OCI-LY1 (cell line): Measurements from ENCODE around the gene SHROOM3.
"Not testable (repeated sequence)": the region's sequence is repeated elsewhere in the genome, so short reads cannot be mapped to it uniquely, and the experiment has no call there.

ENCODE experiments used
- H2AFZ ChIP-seq: fragments of 200-600 bp; sonication (generic), shearing (Covaris generic); 2 replicates; pipeline ENCODE4 v1.6.0; 2014; ENCODE audit warnings: antibody characterized with exemption, mild to moderate bottlenecking, low read length
- H3F3A ChIP-seq: fragments of 200-600 bp; sonication (generic), shearing (Covaris generic); 2 replicates; pipeline ENCODE4 v1.6.0; 2014; ENCODE audit warnings: mild to moderate bottlenecking, antibody characterized with exemption, low read length, moderate library complexity; ENCODE audit not compliant: insufficient read depth
- H3K27ac ChIP-seq: fragments of 200-600 bp; sonication (generic); 2 replicates; pipeline ENCODE4 v1.5.1; 2014; ENCODE audit warnings: low read length, mixed run types, mild to moderate bottlenecking, low read depth; ENCODE audit not compliant: poor library complexity, severe bottlenecking
- H3K27me3 ChIP-seq: fragments of 200-600 bp; sonication (generic); 2 replicates; pipeline ENCODE4 v1.6.0; 2014; ENCODE audit warnings: antibody characterized with exemption, mild to moderate bottlenecking, low read length, moderate library complexity; ENCODE audit not compliant: insufficient read depth
- H3K36me3 ChIP-seq: fragments of 200-600 bp; sonication (generic); 2 replicates; pipeline ENCODE4 v1.6.1; 2014; ENCODE audit warnings: mild to moderate bottlenecking, antibody characterized with exemption, low read length, moderate library complexity, mixed read lengths; ENCODE audit not compliant: insufficient read depth
- H3K4me1 ChIP-seq: fragments of 200-600 bp; sonication (generic); 2 replicates; pipeline ENCODE4 v1.5.1; 2014; ENCODE audit warnings: mild to moderate bottlenecking, low read length, moderate library complexity; ENCODE audit not compliant: insufficient read depth, severe bottlenecking
- H3K4me2 ChIP-seq: fragments of 200-600 bp; sonication (generic), shearing (Covaris generic); 2 replicates; pipeline ENCODE4 v1.6.1; 2014; ENCODE audit warnings: low read length
- H3K4me3 ChIP-seq: fragments of 200-600 bp; sonication (generic); 2 replicates; pipeline ENCODE4 v1.5.1; 2014; ENCODE audit warnings: low read length, low read depth, mild to moderate bottlenecking, mixed read lengths; ENCODE audit not compliant: poor library complexity, severe bottlenecking
- H3K79me2 ChIP-seq: fragments of 200-600 bp; shearing (Covaris generic); 2 replicates; pipeline ENCODE4 v1.6.1; 2016; ENCODE audit warnings: mixed run types, low read length, mixed read lengths; ENCODE audit not compliant: insufficient read depth
- H3K9ac ChIP-seq: fragments of 200-600 bp; sonication (generic), shearing (Covaris generic); 2 replicates; pipeline ENCODE4 v1.6.1; 2014; ENCODE audit warnings: mild to moderate bottlenecking, low read length, mixed read lengths
- H3K9me2 ChIP-seq: fragments of 200-600 bp; sonication (generic), shearing (Covaris generic); 2 replicates; pipeline ENCODE4 v1.6.1; 2014; ENCODE audit warnings: low read depth, mild to moderate bottlenecking, low read length, mixed read lengths
- H3K9me3 ChIP-seq: fragments of 200-600 bp; shearing (Covaris generic); 2 replicates; pipeline ENCODE4 v1.6.1; 2014; ENCODE audit warnings: low read length, mixed read lengths
- H4K20me1 ChIP-seq: fragments of 200-600 bp; sonication (generic), shearing (Covaris generic); 2 replicates; pipeline ENCODE4 v1.6.0; 2016; ENCODE audit warnings: mild to moderate bottlenecking, low read length; ENCODE audit not compliant: insufficient read depth
- CTCF ChIP-seq: fragments of 200-600 bp; sonication (generic), shearing (Covaris generic); IDR thresholded peaks from 2 replicates; pipeline ENCODE4 v1.5.1; 2017; ENCODE audit warnings: mild to moderate bottlenecking, antibody characterized with exemption, low read length, moderate library complexity, mixed read lengths
- EZH2 ChIP-seq: fragments of 200-600 bp; sonication (generic), shearing (Covaris generic); IDR thresholded peaks from 2 replicates; pipeline ENCODE4 v1.8.0; 2017; ENCODE audit warnings: borderline replicate concordance, mixed run types, mild to moderate bottlenecking, antibody characterized with exemption, low read length, moderate library complexity, mixed read lengths

SHROOM3 gene

GRCh38 chr4:76449362-76449767 lies 14.3 kb downstream of the SHROOM3 start:
- no peaks in the 10 kb centered on the region for H3K9me3 ChIP-seq
- no peak overlapping the region for H2AFZ ChIP-seq
- no peaks in the 10 kb centered on the region for H4K20me1 ChIP-seq
- H3K4me2 ChIP-seq: no peak overlapping the region
- no peaks in the 10 kb centered on the region for H3K9me2 ChIP-seq
- TF ChIP-seq CTCF (no peak), EZH2 (no peak)
- no peaks in the 10 kb centered on the region for H3K4me1 ChIP-seq
- no peak overlapping the region for H3K27ac ChIP-seq
- no peaks in the 10 kb centered on the region for H3F3A ChIP-seq
- H3K4me3 ChIP-seq: no peak overlapping the region
- H3K9ac ChIP-seq: no peak overlapping the region
- H3K27me3 ChIP-seq: no peaks in the 10 kb centered on the region
- no peaks in the 10 kb centered on the region for H3K36me3 ChIP-seq
- no peaks in the 10 kb centered on the region for H3K79me2 ChIP-seq

- Histone ChIP-seq H3K4me1 (no peaks in the 10 kb centered on the region), H2AFZ (no peak overlapping the region), H3K27ac (no peak overlapping the region), H3F3A (no peaks in the 10 kb centered on the region), H4K20me1 (no peaks in the 10 kb centered on the region), H3K9ac (no peak overlapping the region), H3K27me3 (no peaks in the 10 kb centered on the region), H3K79me2 (no peaks in the 10 kb centered on the region), H3K4me2 (no peak overlapping the region), H3K4me3 (no peak overlapping the region), H3K36me3 (no peaks in the 10 kb centered on the region), H3K9me2 (no peaks in the 10 kb centered on the region), H3K9me3 (no peaks in the 10 kb centered on the region)
- TF ChIP-seq CTCF (no peak), EZH2 (no peak)
Measured at GRCh38 chr4:76449833-76450232, 14.8 kb downstream of the SHROOM3 start.

GRCh38 chr4:76453232-76453631 lies 18.2 kb downstream of the SHROOM3 start:
- no peak for TF ChIP-seq EZH2
- TF ChIP-seq CTCF: no peak

GRCh38 chr4:76454073-76454472 lies 19.0 kb downstream of the SHROOM3 start:
- not testable (repeated sequence) for H3K27ac ChIP-seq, H3K36me3 ChIP-seq, H3F3A ChIP-seq, H4K20me1 ChIP-seq, H3K9ac ChIP-seq, H3K79me2 ChIP-seq, H3K9me3 ChIP-seq, H3K4me3 ChIP-seq, H3K4me1 ChIP-seq, H2AFZ ChIP-seq, H3K27me3 ChIP-seq, H3K4me2 ChIP-seq, H3K9me2 ChIP-seq

More at GRCh38 chr4:76453232-76453631, 18.2 kb downstream of the SHROOM3 start:
- Histone ChIP-seq H3K27me3 (no peaks in the 10 kb centered on the region), H3K36me3 (no peaks in the 10 kb centered on the region), H3K4me1 (no peaks in the 10 kb centered on the region), H3K9ac (no peak overlapping the region), H3K9me2 (no peaks in the 10 kb centered on the region), H2AFZ (no peak overlapping the region), H3K4me3 (no peak overlapping the region), H4K20me1 (no peaks in the 10 kb centered on the region), H3K4me2 (no peak overlapping the region), H3F3A (no peaks in the 10 kb centered on the region), H3K79me2 (no peaks in the 10 kb centered on the region), H3K27ac (no peak overlapping the region), H3K9me3 (no peaks in the 10 kb centered on the region)
